Measurements from ENCODE around the gene UBFD1.
"Not testable (repeated sequence)": the region's sequence is repeated elsewhere in the genome, so short reads cannot be mapped to it uniquely, and the experiment has no call there.

The UBFD1 gene, protein sequence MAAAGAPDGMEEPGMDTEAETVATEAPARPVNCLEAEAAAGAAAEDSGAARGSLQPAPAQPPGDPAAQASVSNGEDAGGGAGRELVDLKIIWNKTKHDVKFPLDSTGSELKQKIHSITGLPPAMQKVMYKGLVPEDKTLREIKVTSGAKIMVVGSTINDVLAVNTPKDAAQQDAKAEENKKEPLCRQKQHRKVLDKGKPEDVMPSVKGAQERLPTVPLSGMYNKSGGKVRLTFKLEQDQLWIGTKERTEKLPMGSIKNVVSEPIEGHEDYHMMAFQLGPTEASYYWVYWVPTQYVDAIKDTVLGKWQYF

GRCh38 chr16:23556881-23557778 is at the start of gene UBFD1, which contains the start of gene EARS2:
UBFD1 (plus strand) TSS chr16:23557727; CDS start chr16:23557743, 16 bp downstream.
EARS2 (minus strand) TSS chr16:23557350; CDS start chr16:23557343, 7 bp downstream.
- Mint-ChIP-seq H3K27ac (peak within 1 kb of the TSS; percentile 96), H3K9me3 (no peaks in the 10 kb centered on the region), H3K27me3 (no peaks in the 10 kb centered on the region), H3K4me3 (peak within 1 kb of the TSS; percentile 92), H3K4me1 (peaks cover 40% of the 10 kb centered on the region), H3K36me3 (ENCODE audit: low read depth) (peaks cover 20% of the 10 kb centered on the region)
- DNase-seq (peak; percentile 99), ATAC-seq (peak; percentile 95)

DNA sequence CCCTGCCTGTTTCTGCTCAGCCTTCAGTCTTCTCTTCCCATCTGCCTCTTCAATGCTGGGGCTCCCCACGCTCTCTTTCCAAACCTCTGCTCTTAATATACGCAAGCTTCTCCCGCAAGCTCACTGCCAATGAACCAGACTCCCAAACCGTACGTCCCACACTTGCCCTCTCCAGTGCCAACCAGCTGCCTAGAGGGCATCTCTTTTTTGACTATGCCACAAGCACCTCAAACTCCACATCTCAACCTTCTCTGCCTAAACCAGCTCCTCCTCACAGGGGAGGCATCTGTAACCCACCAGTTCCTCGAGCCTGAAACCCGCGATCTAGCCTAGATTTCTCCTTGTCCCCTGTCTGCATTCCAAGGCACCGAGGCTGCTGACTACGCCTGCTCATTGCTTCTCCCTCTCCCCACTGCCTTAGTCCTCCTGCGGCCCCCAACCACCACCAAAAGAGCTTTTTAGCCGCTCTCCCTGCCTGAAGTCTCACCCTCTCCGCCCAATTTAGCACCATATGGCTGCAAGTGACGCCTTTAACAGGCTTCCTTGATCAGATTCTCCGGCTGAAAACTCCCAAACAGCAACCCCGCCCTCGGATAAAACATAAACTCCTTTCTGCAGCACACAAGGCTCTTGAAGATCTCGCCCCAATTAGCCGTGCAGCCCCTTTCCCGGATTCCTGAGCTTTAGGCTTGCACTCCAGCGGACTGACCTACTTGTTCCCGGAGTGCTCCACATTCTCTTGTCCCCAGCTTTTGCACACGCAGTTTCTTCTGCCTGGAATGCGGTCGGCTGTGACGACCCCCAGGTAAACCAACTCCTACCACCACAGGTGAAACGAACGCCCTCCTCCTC is 48.7 kb upstream of the UBFD1 start:
- no peaks in the 10 kb centered on the region for H3K9me3 Mint-ChIP-seq
- no peak for ATAC-seq
- DNase-seq: no peak
- H3K36me3 Mint-ChIP-seq (ENCODE audit: low read depth): peaks cover 24% of the 10 kb centered on the region
- peak overlapping the region; percentile 66 for H3K27ac Mint-ChIP-seq
- H3K27me3 Mint-ChIP-seq: no peaks in the 10 kb centered on the region
- peak overlapping the region; percentile 90 for H3K4me3 Mint-ChIP-seq
- peaks cover 59% of the 10 kb centered on the region for H3K4me1 Mint-ChIP-seq

DNA sequence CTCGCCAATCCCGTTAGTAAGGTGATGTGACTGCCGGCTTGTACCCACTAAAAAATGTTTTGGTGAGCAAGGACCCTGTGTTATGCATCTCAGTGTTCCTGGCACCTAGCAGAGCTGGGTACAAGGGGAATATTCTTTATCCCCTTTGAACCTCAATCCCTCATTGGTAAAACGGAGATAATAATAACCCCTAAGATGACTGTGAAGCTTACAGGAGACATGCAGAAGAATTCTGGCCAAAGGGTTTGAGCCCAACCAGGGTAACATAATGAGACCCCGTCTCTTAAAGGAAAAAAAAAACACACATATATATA is 48.1 kb upstream of the UBFD1 start:
- DNase-seq (no peak), ATAC-seq (no peak)
- Mint-ChIP-seq H3K27ac (peak overlapping the region; percentile 66), H3K36me3 (ENCODE audit: low read depth) (peaks cover 26% of the 10 kb centered on the region), H3K27me3 (no peaks in the 10 kb centered on the region), H3K9me3 (no peaks in the 10 kb centered on the region), H3K4me1 (peaks cover 57% of the 10 kb centered on the region), H3K4me3 (peak overlapping the region; percentile 90)

DNA sequence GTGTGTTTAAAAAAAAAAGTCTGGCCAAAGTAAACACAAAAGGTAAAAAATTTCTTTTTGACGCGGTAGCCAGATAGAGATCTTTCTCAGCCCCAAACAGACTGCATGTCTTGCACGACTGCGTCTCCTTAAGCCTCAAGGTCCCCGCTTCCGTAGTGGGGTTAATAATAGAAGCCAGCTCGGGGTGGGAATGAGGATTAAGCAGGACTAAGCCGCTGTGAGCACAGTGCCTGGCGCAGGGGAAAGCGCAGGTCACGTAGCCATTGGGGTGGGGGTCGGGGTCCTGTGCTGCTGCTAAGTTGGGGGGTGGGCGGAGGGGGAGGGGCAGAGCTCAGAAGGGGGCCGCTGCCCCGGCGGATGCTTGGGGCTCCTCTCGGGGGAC is 47.8 kb upstream of the UBFD1 start:
- Mint-ChIP-seq H3K36me3 (ENCODE audit: low read depth) (peaks cover 29% of the 10 kb centered on the region), H3K4me3 (peak overlapping the region; percentile 90), H3K9me3 (no peaks in the 10 kb centered on the region), H3K27ac (peak overlapping the region; percentile 66), H3K27me3 (no peaks in the 10 kb centered on the region), H3K4me1 (peaks cover 57% of the 10 kb centered on the region)
- DNase-seq (peak; percentile 36), ATAC-seq (peak; percentile 12)

- H3K9me3 Mint-ChIP-seq: no peaks in the 10 kb centered on the region
Observed at GRCh38 chr16:23510164-23510914, 47.2 kb upstream of the UBFD1 start, which contains the start of gene GGA2. GGA2 (minus strand) TSS chr16:23510494; CDS start chr16:23510411, 83 bp downstream.

GRCh38 chr16:23510915-23511270 is 46.6 kb upstream of the UBFD1 start:
- H3K36me3 Mint-ChIP-seq (ENCODE audit: low read depth): peaks cover 32% of the 10 kb centered on the region
- H3K4me3 Mint-ChIP-seq: peak overlapping the region; percentile 80
- peak overlapping the region; percentile 86 for H3K27ac Mint-ChIP-seq
- H3K4me1 Mint-ChIP-seq: peaks cover 58% of the 10 kb centered on the region
- DNase-seq, H3K9me3 Mint-ChIP-seq, H3K27me3 Mint-ChIP-seq, ATAC-seq: not testable (repeated sequence)

More at GRCh38 chr16:23510164-23510914, 47.2 kb upstream of the UBFD1 start, which contains the start of gene GGA2:
- peaks cover 57% of the 10 kb centered on the region for H3K4me1 Mint-ChIP-seq
- no peaks in the 10 kb centered on the region for H3K27me3 Mint-ChIP-seq
- H3K27ac Mint-ChIP-seq: peak within 1 kb of the TSS; percentile 86
- H3K36me3 Mint-ChIP-seq (ENCODE audit: low read depth): peaks cover 29% of the 10 kb centered on the region
- H3K4me3 Mint-ChIP-seq: peak within 1 kb of the TSS; percentile 90
- ATAC-seq: peak; percentile 83
- peak; percentile 84 for DNase-seq

DNA sequence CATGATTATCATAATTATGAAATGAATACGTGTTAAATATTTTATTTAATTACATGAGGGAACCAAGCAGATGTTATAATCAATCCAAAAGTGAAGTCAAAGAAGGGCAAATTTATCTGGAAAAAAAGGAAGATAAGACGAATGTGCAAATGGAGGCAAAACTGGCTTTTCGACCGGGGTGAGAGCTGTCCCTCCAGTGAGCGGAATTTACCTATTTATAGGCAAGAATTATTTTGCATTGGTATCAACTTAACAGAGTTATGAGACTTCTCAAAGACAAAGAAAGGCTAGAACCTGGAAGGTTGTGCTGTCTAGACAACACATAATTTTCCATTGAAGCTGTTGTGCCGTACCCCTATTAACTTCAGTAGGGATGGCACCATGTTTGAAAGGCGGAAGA is 45.8 kb upstream of the UBFD1 start:
- Mint-ChIP-seq H3K27me3 (no peaks in the 10 kb centered on the region), H3K4me3 (peak overlapping the region; percentile 45)
- ATAC-seq: no peak

DNA sequence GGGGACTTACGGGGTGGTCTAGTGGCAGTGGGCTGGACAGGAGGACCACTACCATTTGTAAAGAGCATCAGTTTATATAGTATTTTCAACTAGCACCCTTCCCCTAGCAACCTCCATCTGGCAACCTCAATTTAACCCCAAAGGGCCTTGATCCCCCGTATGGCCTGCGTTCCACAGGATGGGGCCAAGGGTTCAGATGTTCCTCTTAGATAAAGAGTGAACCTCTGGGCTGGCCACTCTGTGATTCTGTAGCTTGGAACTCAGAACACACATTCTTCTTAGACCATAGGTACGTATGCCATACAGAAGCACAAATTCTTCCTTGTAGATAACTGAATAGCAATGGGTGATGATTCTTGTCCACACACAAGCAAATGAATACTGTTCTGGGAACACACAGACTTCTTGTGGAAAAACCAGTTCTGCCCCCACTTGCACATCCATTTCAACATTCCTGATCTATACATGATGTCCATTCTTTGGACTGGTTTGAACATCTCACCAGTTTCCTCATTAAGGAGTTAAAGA is 45.3 kb upstream of the UBFD1 start:
- Mint-ChIP-seq H3K27me3 (no peaks in the 10 kb centered on the region), H3K4me3 (no peak overlapping the region), H3K27ac (no peak overlapping the region), H3K9me3 (no peaks in the 10 kb centered on the region), H3K36me3 (ENCODE audit: low read depth) (peaks cover 27% of the 10 kb centered on the region), H3K4me1 (peaks cover 56% of the 10 kb centered on the region)
- ATAC-seq (no peak), DNase-seq (no peak)

More for the DNA sequence above, 45.8 kb upstream of the UBFD1 start:
- peaks cover 58% of the 10 kb centered on the region for H3K4me1 Mint-ChIP-seq
- no peaks in the 10 kb centered on the region for H3K9me3 Mint-ChIP-seq
- peak overlapping the region; percentile 46 for H3K27ac Mint-ChIP-seq
- no peak for DNase-seq
- H3K36me3 Mint-ChIP-seq (ENCODE audit: low read depth): peaks cover 27% of the 10 kb centered on the region

DNA sequence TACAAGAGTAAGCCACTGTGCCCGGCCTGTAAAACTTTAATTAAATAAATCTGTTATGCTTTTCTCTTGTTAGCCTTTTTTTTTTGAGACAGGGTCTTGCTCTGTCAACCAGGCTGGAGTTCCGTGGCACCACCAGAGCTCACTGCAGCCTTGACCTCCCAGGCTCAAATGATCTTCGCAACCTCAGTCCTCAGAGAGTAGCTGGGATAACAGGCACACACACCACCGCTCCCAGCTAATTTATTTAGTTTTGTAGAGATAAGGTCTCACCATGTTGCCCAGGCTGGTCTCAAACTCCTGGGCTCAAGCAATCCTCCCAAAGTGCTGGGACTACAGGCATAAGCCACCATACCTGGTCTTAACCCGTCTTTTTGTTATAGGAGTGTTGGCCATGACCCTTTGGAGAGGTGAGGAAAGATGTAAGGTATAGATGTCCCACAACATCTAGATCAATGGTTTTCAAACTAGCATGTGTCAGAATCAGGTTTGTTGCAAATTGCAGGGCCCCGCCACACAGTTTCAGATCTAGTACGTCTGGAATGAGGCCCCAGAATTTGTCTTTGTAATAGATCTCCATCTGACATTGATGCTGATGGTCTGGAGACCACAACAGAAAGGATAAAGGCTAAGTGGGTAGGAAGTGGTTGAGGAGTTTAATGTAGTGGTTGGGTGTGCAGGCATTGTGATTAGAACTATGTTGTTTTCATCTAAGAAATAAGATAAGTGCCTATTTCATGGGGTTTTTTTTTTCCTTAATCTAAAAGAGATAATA is 43.0 kb upstream of the UBFD1 start:
- Mint-ChIP-seq H3K27me3 (no peaks in the 10 kb centered on the region), H3K4me3 (peak overlapping the region; percentile 22), H3K27ac (peak overlapping the region; percentile 68), H3K9me3 (no peaks in the 10 kb centered on the region), H3K36me3 (ENCODE audit: low read depth) (peaks cover 20% of the 10 kb centered on the region), H3K4me1 (peaks cover 54% of the 10 kb centered on the region)
- ATAC-seq (peak; percentile 66), DNase-seq (peak; percentile 29)

DNA sequence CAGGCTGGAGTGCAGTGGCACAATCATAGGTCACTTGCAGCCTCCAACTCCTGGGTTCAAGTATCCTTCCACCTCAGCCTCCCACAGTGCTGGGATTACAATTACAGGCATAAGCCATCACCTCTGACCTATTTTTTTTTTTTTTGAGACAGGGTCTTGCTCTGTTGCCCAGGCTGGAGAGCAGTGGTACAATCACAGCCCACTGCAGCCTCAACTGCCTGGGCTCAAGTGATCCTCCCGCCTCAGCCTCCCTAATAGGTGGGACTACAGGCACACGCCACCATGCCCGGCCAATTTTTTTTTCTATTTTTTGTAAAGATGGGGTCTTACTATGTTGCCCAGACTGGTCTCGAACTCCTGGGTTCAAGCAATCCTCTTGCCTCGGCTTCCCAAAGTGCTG is 41.6 kb upstream of the UBFD1 start:
- DNase-seq: no peak
- H3K36me3 Mint-ChIP-seq (ENCODE audit: low read depth): peaks cover 25% of the 10 kb centered on the region
- H3K9me3 Mint-ChIP-seq: no peaks in the 10 kb centered on the region
- H3K4me3 Mint-ChIP-seq: no peak overlapping the region
- ATAC-seq: no peak
- H3K4me1 Mint-ChIP-seq: peaks cover 48% of the 10 kb centered on the region
- H3K27me3 Mint-ChIP-seq: no peaks in the 10 kb centered on the region
- H3K27ac Mint-ChIP-seq: no peak overlapping the region

DNA sequence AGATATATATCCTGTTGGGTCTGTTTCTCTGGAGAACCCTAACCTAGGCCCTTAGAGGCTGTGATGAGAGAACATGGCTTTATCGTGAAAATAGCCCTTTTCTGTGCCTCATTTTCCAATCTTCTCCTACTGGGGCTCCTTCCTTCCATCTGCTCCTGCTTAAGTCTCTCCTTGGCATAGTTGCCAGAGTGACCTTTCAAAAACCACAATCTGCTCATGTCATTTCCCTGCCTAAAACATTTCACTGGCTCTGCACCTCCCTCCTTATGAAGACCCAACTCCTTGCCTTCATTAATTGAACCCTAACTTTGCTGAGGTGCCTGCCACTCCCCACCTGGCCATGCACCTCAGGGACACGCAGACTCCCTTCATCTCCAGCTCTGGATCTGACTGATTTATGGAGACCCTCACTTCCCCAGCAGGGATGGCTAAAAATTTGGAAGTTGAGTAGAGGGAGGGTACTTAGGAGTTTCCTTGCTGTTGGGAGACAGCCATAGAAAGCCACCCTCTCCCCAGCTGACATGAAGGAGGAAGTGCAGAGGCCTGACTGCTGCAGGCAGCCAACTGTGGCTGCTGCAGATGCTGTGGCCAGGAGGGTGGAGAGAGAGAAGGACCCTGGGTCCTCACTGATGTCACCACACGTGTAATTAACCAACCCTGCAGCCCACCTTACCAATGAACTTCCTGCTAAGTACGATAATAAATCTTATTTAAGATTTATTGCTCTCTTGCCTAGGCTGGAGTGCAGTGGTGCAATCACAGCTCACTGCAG is 41.0 kb upstream of the UBFD1 start:
- DNase-seq (peak; percentile 8), ATAC-seq (no peak)
- Mint-ChIP-seq H3K4me1 (peaks cover 45% of the 10 kb centered on the region), H3K27ac (no peak overlapping the region), H3K4me3 (no peak overlapping the region), H3K9me3 (no peaks in the 10 kb centered on the region), H3K36me3 (ENCODE audit: low read depth) (peaks cover 27% of the 10 kb centered on the region), H3K27me3 (no peaks in the 10 kb centered on the region)

- Mint-ChIP-seq H3K27me3 (no peaks in the 10 kb centered on the region), H3K4me1 (peaks cover 45% of the 10 kb centered on the region), H3K36me3 (ENCODE audit: low read depth) (peaks cover 35% of the 10 kb centered on the region), H3K9me3 (no peaks in the 10 kb centered on the region), H3K4me3 (no peak overlapping the region), H3K27ac (peak overlapping the region; percentile 43)
- ATAC-seq (no peak), DNase-seq (no peak)
Observed at GRCh38 chr16:23518435-23518891, 39.1 kb upstream of the UBFD1 start.

Data from activated naive CD8-positive, alpha-beta T cell treated with anti-CD3 and anti-CD28 coated beads, Interleukin-2, amount 50 U/mL, for 24 hours (primary cell).